Naive B cell (primary cell): ENCODE data around the gene CISTR. TPM values are rescaled to one million over a fixed set of nuclear protein-coding genes. Genes with fewer than 3 reads are reported as not detected.

ENCODE experiments used
- ATAC-seq, 2 donors: fragments of 150-1000 bp; cut with Tn5 transposase; 2 replicates each; pipeline ENCODE4 v1.10.0; 2021; ENCODE audit warnings: low read depth in 2 of 2, mild to moderate bottlenecking in 2 of 2, moderate library complexity in 2 of 2
- DNase-seq: peaks from one replicate; pipeline ENCODE4 v3.0.0; 2022
- H3K27ac Mint-ChIP-seq, 6 donors: one replicate each; pipeline ENCODE4 v1.8.0; 2020 to 2022; ENCODE audit warnings: mild to moderate bottlenecking in 6 of 6, mixed read lengths in 6 of 6, moderate library complexity in 5 of 6, inconsistent platforms in 2 of 6
- H3K27me3 Mint-ChIP-seq, 3 donors: one replicate each; pipeline ENCODE4 v1.8.0; 2021 to 2022; ENCODE audit warnings: mixed read lengths in 3 of 3, mild to moderate bottlenecking in 1 of 3
- H3K36me3 Mint-ChIP-seq, 2 donors: one replicate each; pipeline ENCODE4 v1.8.0; 2020 to 2022; ENCODE audit warnings: mixed read lengths in 2 of 2, inconsistent platforms in 1 of 2, mild to moderate bottlenecking in 1 of 2
- H3K4me1 Mint-ChIP-seq, 3 donors: one replicate each; pipeline ENCODE4 v1.8.0; 2020 to 2022; ENCODE audit warnings: mixed read lengths in 3 of 3, inconsistent platforms in 1 of 3, mild to moderate bottlenecking in 1 of 3, moderate library complexity in 1 of 3
- H3K4me3 Mint-ChIP-seq, 8 donors: one replicate each; pipeline ENCODE4 v1.8.0; 2020 to 2022; ENCODE audit warnings: mild to moderate bottlenecking in 8 of 8, mixed read lengths in 8 of 8, moderate library complexity in 8 of 8, inconsistent platforms in 2 of 8
- H3K9me3 Mint-ChIP-seq, 7 donors: one replicate each; pipeline ENCODE4 v1.8.0; 2020 to 2022; ENCODE audit warnings: mixed read lengths in 7 of 7, mild to moderate bottlenecking in 5 of 7, inconsistent platforms in 2 of 7, moderate library complexity in 1 of 7
- polyA plus RNA-seq, 6 donors: library from polyadenylated mRNA; unstranded; fragments of 300-500 nt; fragmentation: Illumina TruSeq; gene quantifications; one replicate each; pipeline ENCODE4 v1.2.3, GENCODE V29; 2021; ENCODE audit warnings: low read depth in 6 of 6

The CISTR gene
- polyA plus RNA-seq, 6 donors from 2014 or later: not detected

GRCh38 chr12:53698948-53699677 is 52.7 kb downstream of the CISTR start:
- no peak for ATAC-seq
- Mint-ChIP-seq H3K27ac (no peak overlapping the region), H3K4me1 (peaks cover 33 to 38% (median 35%) of the 10 kb centered on the region in 3 donors), H3K36me3 (peaks cover 0 to 3% of the 10 kb centered on the region in 2 donors), H3K4me3 (peak overlapping the region in 1 of 8 donors; percentile 21), H3K27me3 (peaks cover 85 to 91% (median 88%) of the 10 kb centered on the region in 3 donors), H3K9me3 (no peaks in the 10 kb centered on the region)
- no peak for DNase-seq

- H3K4me1 Mint-ChIP-seq: peaks cover 36 to 37% (median 37%) of the 10 kb centered on the region in 3 donors
- H3K27me3 Mint-ChIP-seq: peaks cover 83 to 90% (median 85%) of the 10 kb centered on the region in 3 donors
- H3K27ac Mint-ChIP-seq: peak overlapping the region in 2 of 6 donors; percentile 39 to 56
- H3K9me3 Mint-ChIP-seq: peaks cover 0 to under 1% (median 0%) of the 10 kb centered on the region in 7 donors
- DNase-seq: no peak
- peaks cover under 1 to 11% of the 10 kb centered on the region in 2 donors for H3K36me3 Mint-ChIP-seq
- H3K4me3 Mint-ChIP-seq: peak overlapping the region; percentile 39 to 91 (median 82)
- ATAC-seq: no peak
Observed at GRCh38 chr12:53696655-53697331, 55.0 kb downstream of the CISTR start.

Other genes starting within 250 kb of the CISTR start
- not detected for gene NPFF, start 244.5 kb downstream of the CISTR start, polyA plus RNA-seq
- 10 to 100 TPM; 12.2 to 18.7 (median 16.2) TPM for gene ATF7, start 125.6 kb downstream of the CISTR start, polyA plus RNA-seq
- 100 to 1,000 TPM; 491 to 654 (median 582) TPM for gene ATP5MC2, start 75.9 kb downstream of the CISTR start, polyA plus RNA-seq
- gene CALCOCO1, start 24.5 kb downstream of the CISTR start, polyA plus RNA-seq: 10 to 100 TPM; 65.8 to 93.2 (median 78.8) TPM
- gene HOXC13, start 186.9 kb upstream of the CISTR start, polyA plus RNA-seq: not detected
- gene HOXC12, start 202.9 kb upstream of the CISTR start, polyA plus RNA-seq: not detected
- not detected for gene HOXC11, start 221.1 kb upstream of the CISTR start, polyA plus RNA-seq
- gene HOTAIR, start 223.0 kb upstream of the CISTR start, polyA plus RNA-seq: not detected
- gene HOXC10, start 233.2 kb upstream of the CISTR start, polyA plus RNA-seq: not detected
- not detected for gene HOXC9, start 248.2 kb upstream of the CISTR start, polyA plus RNA-seq